T-cell (primary cell): Measurements from ENCODE around the gene OR51I2. TPM values are rescaled to one million over a fixed set of nuclear protein-coding genes. Genes with fewer than 3 reads are reported as not detected.

Experiments used
- ATAC-seq, 4 experiments: fragments of 200-7000 bp in 3 of 4; fragments of 150-1000 bp in 1 of 4; cut with Tn5 transposase; replicated peaks in 1 of 4; 1 replicate in 3 of 4; 2 replicates in 1 of 4; pipeline ENCODE4 v1.10.0; 2021; ENCODE audit warnings: moderate library complexity in 3 of 4, mild to moderate bottlenecking in 2 of 4, moderate number of reproducible peaks in 1 of 4
- CTCF ChIA-PET, 2 donors: fragments of 300-600 bp; sonication (Branson Sonifier 250); formaldehyde crosslinking; loops; one replicate each; lab custom pipeline; 2022; ENCODE audit warnings: antibody characterized with exemption in 2 of 2; lab: Charles Lee
- POLR2A ChIA-PET, 2 donors: fragments of 300-600 bp; sonication (Branson Sonifier 250); formaldehyde crosslinking; loops; one replicate each; lab custom pipeline; 2022; ENCODE audit warnings: antibody characterized with exemption in 2 of 2; lab: Charles Lee
- DNase-seq, 35 experiments: peaks; one replicate each; pipeline versions ENCODE4 v3.0.0 to v3.0.0-alpha.2; 2013 to 2023
- H3K27ac ChIP-seq: one replicate; pipeline ENCODE4 v1.5.1; 2013; ENCODE audit warnings: low read length
- H3K27me3 ChIP-seq, 2 experiments: replicated peaks in 1 of 2; 1 replicate in 1 of 2; 2 replicates in 1 of 2; pipeline versions ENCODE4 v1.6.1 to v1.7.0; 2013; ENCODE audit warnings: low read length in 1 of 2, mixed read lengths in 1 of 2; ENCODE audit not compliant: control insufficient read depth in 2 of 2, insufficient read depth in 2 of 2; ENCODE audit errors: extremely low read depth in 1 of 2
- H3K36me3 ChIP-seq, 2 donors: 1 replicate in 1 of 2; 2 replicates in 1 of 2; pipeline versions ENCODE4 v1.6.1 to v1.7.0; 2013; ENCODE audit warnings: low read length in 1 of 2; ENCODE audit not compliant: control insufficient read depth in 2 of 2, insufficient read depth in 1 of 2; ENCODE audit errors: extremely low read depth in 1 of 2
- H3K4me1 ChIP-seq, 2 experiments: 1 replicate in 1 of 2; 2 replicates in 1 of 2; pipeline versions ENCODE4 v1.6.1 to v1.7.0; 2013; ENCODE audit warnings: low read length in 2 of 2, mixed read lengths in 1 of 2; ENCODE audit not compliant: insufficient read depth in 2 of 2, control insufficient read depth in 1 of 2; ENCODE audit errors: extremely low read depth in 1 of 2
- H3K4me3 ChIP-seq, 2 donors: 1 replicate in 1 of 2; 2 replicates in 1 of 2; pipeline versions ENCODE4 v1.5.1 to v1.7.0; 2013; ENCODE audit warnings: mild to moderate bottlenecking in 2 of 2, low read length in 1 of 2, moderate library complexity in 1 of 2; ENCODE audit not compliant: control insufficient read depth in 1 of 2; ENCODE audit errors: extremely low read depth in 1 of 2
- H3K9me3 ChIP-seq: 2 replicates; pipeline ENCODE4 v1.7.0; 2013
- H3K27ac Mint-ChIP-seq, 2 donors: one replicate each; pipeline ENCODE4 v1.8.0; 2020 to 2021; ENCODE audit warnings: mild to moderate bottlenecking in 2 of 2, mixed read lengths in 2 of 2
- H3K27me3 Mint-ChIP-seq, 2 donors: one replicate each; pipeline ENCODE4 v1.8.0; 2021 to 2022; ENCODE audit warnings: mixed read lengths in 2 of 2
- H3K36me3 Mint-ChIP-seq: one replicate; pipeline ENCODE4 v1.8.0; 2021; ENCODE audit warnings: mixed read lengths
- H3K4me1 Mint-ChIP-seq, 3 donors: one replicate each; pipeline ENCODE4 v1.8.0; 2020 to 2022; ENCODE audit warnings: mixed read lengths in 3 of 3, mild to moderate bottlenecking in 1 of 3
- H3K4me3 Mint-ChIP-seq, 3 donors: one replicate each; pipeline ENCODE4 v1.8.0; 2020 to 2022; ENCODE audit warnings: mild to moderate bottlenecking in 3 of 3, mixed read lengths in 3 of 3, moderate library complexity in 3 of 3
- H3K9me3 Mint-ChIP-seq, 3 donors: one replicate each; pipeline ENCODE4 v1.8.0; 2020 to 2022; ENCODE audit warnings: mixed read lengths in 3 of 3
- WGBS: methylation state at CpG from one replicate; pipeline ENCODE4 v1.1.5; 2013; ENCODE audit warnings: missing lambda C conversion rate; ENCODE audit not compliant: insufficient coverage; 5-methylcytosine and 5-hydroxymethylcytosine counted together
- total RNA-seq, 35 experiments: library from RNA in 6 of 35; stranded (reverse) in 6 of 35; fragments of 120-200 nt in 1 of 35; gene quantifications; one replicate each; pipeline versions ENCODE4 v1.2.1 to v1.2.4 and lab custom pipeline; 2013 to 2026

Gene OR51I2
- total RNA-seq, 5 donors from 2014 or later (not counting 1 experiment from before 2014, with no cell fraction given): not detected

GRCh38 chr11:5443835-5444393, 5.2 kb upstream of the OR51I2 start:
- Histone ChIP-seq H3K4me1 (no peaks in the 10 kb centered on the region), H3K4me3 (no peak overlapping the region), H3K9me3 (no peaks in the 10 kb centered on the region), H3K27ac (no peak overlapping the region), H3K36me3 (no peaks in the 10 kb centered on the region), H3K27me3 (no peaks in the 10 kb centered on the region)
- CTCF ChIA-PET: no interaction called here
- Mint-ChIP-seq H3K4me1 (no peaks in the 10 kb centered on the region), H3K4me3 (no peak overlapping the region), H3K27me3 (peaks cover 13 to 24% of the 10 kb centered on the region in 2 donors), H3K9me3 (peaks cover 0 to 5% (median 0%) of the 10 kb centered on the region in 3 donors), H3K36me3 (no peaks in the 10 kb centered on the region), H3K27ac (no peak overlapping the region)
- DNase-seq (no peak), ATAC-seq (no peak)
- POLR2A ChIA-PET: no interaction called here
- no CpG with 5 or more reads among the region's 2 CpGs for WGBS

- no peak for ATAC-seq
- Histone ChIP-seq H3K36me3 (no peaks in the 10 kb centered on the region), H3K4me1 (no peaks in the 10 kb centered on the region), H3K9me3 (no peaks in the 10 kb centered on the region), H3K27ac (no peak overlapping the region), H3K27me3 (no peaks in the 10 kb centered on the region), H3K4me3 (no peak overlapping the region)
- DNase-seq: no peak
- Mint-ChIP-seq H3K4me1 (no peaks in the 10 kb centered on the region), H3K4me3 (no peak overlapping the region), H3K9me3 (peaks cover 0 to 3% (median 0%) of the 10 kb centered on the region in 3 donors), H3K27me3 (peaks cover 1 to 13% of the 10 kb centered on the region in 2 donors), H3K27ac (no peak overlapping the region), H3K36me3 (no peaks in the 10 kb centered on the region)
- ChIA-PET CTCF (no interaction called here), POLR2A (no interaction called here)
- WGBS: no CpG with 5 or more reads among the region's 4 CpGs
Measured at GRCh38 chr11:5449432-5449831, 309 bp downstream of the OR51I2 start.

- Histone ChIP-seq H3K27me3 (peaks cover 0 to 3% of the 10 kb centered on the region in 2 experiments), H3K36me3 (no peaks in the 10 kb centered on the region), H3K9me3 (no peaks in the 10 kb centered on the region), H3K4me1 (no peaks in the 10 kb centered on the region), H3K27ac (no peak overlapping the region), H3K4me3 (no peak overlapping the region)
- peaks cover 9 to 11% of the 10 kb centered on the region in 2 donors for H3K27me3 Mint-ChIP-seq
- H3K4me3 Mint-ChIP-seq: no peak overlapping the region
- WGBS: 98% methylated on average over 13 of the region's 14 CpGs
- POLR2A ChIA-PET: interaction anchor here in 1 of 2 donors (0.5 kb wide), 1 partner anchor 833 kb away, joined by 6 read pairs; no protein-coding TSS in a partner anchor
- H3K27ac Mint-ChIP-seq: no peak overlapping the region
- ATAC-seq (no peak), DNase-seq (no peak)
- H3K9me3 Mint-ChIP-seq: no peaks in the 10 kb centered on the region
- H3K4me1 Mint-ChIP-seq: peaks cover 0 to 2% (median 0%) of the 10 kb centered on the region in 3 donors
- CTCF ChIA-PET: no interaction called here
- no peaks in the 10 kb centered on the region for H3K36me3 Mint-ChIP-seq
Measured at GRCh38 chr11:5460983-5461621, 12.0 kb downstream of the OR51I2 start.

- H3K27me3 ChIP-seq: no peaks in the 10 kb centered on the region
- no peaks in the 10 kb centered on the region for H3K4me1 Mint-ChIP-seq
- WGBS: 29% methylated on average over 1 of the region's 2 CpGs
- H3K4me3 Mint-ChIP-seq: no peak overlapping the region
- no peak overlapping the region for H3K4me3 ChIP-seq
- H3K9me3 Mint-ChIP-seq: no peaks in the 10 kb centered on the region
- no peaks in the 10 kb centered on the region for H3K36me3 Mint-ChIP-seq
- no peak for ATAC-seq
- no peak overlapping the region for H3K27ac ChIP-seq
- DNase-seq: no peak
- no peak overlapping the region for H3K27ac Mint-ChIP-seq
- no peaks in the 10 kb centered on the region for H3K36me3 ChIP-seq
- POLR2A ChIA-PET: interaction anchor here in 1 of 2 donors (0.6 kb wide), 1 partner anchor 102 kb away, joined by 13 read pairs; no protein-coding TSS in a partner anchor
- peaks cover 5 to 22% of the 10 kb centered on the region in 2 donors for H3K27me3 Mint-ChIP-seq
- CTCF ChIA-PET: no interaction called here
- no peaks in the 10 kb centered on the region for H3K9me3 ChIP-seq
- H3K4me1 ChIP-seq: no peaks in the 10 kb centered on the region
Measured at GRCh38 chr11:5467527-5467926, 18.4 kb downstream of the OR51I2 start.

GRCh38 chr11:5473921-5474320, 24.8 kb downstream of the OR51I2 start:
- no peak overlapping the region for H3K27ac Mint-ChIP-seq
- H3K4me3 ChIP-seq: no peak overlapping the region
- no peak overlapping the region for H3K27ac ChIP-seq
- ATAC-seq (no peak), DNase-seq (no peak)
- no peaks in the 10 kb centered on the region for H3K9me3 Mint-ChIP-seq
- H3K36me3 Mint-ChIP-seq: no peaks in the 10 kb centered on the region
- H3K27me3 ChIP-seq: peaks cover 0 to 3% of the 10 kb centered on the region in 2 experiments
- no peaks in the 10 kb centered on the region for H3K36me3 ChIP-seq
- H3K4me1 ChIP-seq: no peaks in the 10 kb centered on the region
- CTCF ChIA-PET: no interaction called here
- no peak overlapping the region for H3K4me3 Mint-ChIP-seq
- H3K9me3 ChIP-seq: no peaks in the 10 kb centered on the region
- no peaks in the 10 kb centered on the region for H3K4me1 Mint-ChIP-seq
- POLR2A ChIA-PET: no interaction called here
- H3K27me3 Mint-ChIP-seq: peaks cover 16% of the 10 kb centered on the region in 2 donors

GRCh38 chr11:5476186-5476819, 27.2 kb downstream of the OR51I2 start:
- H3K4me1 ChIP-seq: no peaks in the 10 kb centered on the region
- ATAC-seq (no peak), DNase-seq (peak in 24 of 35 experiments; percentile 2 to 60 (median 14))
- H3K4me1 Mint-ChIP-seq: no peaks in the 10 kb centered on the region
- H3K27ac Mint-ChIP-seq: no peak overlapping the region
- no peaks in the 10 kb centered on the region for H3K36me3 Mint-ChIP-seq
- H3K27me3 ChIP-seq: peaks cover 0 to 3% of the 10 kb centered on the region in 2 experiments
- no peaks in the 10 kb centered on the region for H3K9me3 Mint-ChIP-seq
- no peak overlapping the region for H3K4me3 Mint-ChIP-seq
- H3K9me3 ChIP-seq: no peaks in the 10 kb centered on the region
- no peak overlapping the region for H3K27ac ChIP-seq
- ChIA-PET CTCF (interaction anchor here (0.8 to 1.3 kb wide), 4 partner anchors 328 to 415 kb away, joined by 3 to 5 read pairs (median 4); partner anchors contain the start of gene OR52N2 (in 1 of the 2)), POLR2A (no interaction called here)
- H3K4me3 ChIP-seq: no peak overlapping the region
- H3K27me3 Mint-ChIP-seq: peaks cover 12 to 13% of the 10 kb centered on the region in 2 donors
- WGBS: no CpG with 5 or more reads among the region's 2 CpGs
- no peaks in the 10 kb centered on the region for H3K36me3 ChIP-seq
